HG02840 (cell line): Measurements from ENCODE around the gene GOLGA6B.
"Not testable (repeated sequence)": the region's sequence is repeated elsewhere in the genome, so short reads cannot be mapped to it uniquely, and the experiment has no call there.

Source experiments
- ATAC-seq: cut with Tn5 transposase; IDR thresholded peaks from one replicate; pipeline ENCODE4 v1.9.1; 2021; ENCODE audit warnings: mild to moderate bottlenecking, moderate library complexity, moderate number of reproducible peaks; ENCODE audit not compliant: unreplicated experiment, low FRiP score

The GOLGA6B gene, protein sequence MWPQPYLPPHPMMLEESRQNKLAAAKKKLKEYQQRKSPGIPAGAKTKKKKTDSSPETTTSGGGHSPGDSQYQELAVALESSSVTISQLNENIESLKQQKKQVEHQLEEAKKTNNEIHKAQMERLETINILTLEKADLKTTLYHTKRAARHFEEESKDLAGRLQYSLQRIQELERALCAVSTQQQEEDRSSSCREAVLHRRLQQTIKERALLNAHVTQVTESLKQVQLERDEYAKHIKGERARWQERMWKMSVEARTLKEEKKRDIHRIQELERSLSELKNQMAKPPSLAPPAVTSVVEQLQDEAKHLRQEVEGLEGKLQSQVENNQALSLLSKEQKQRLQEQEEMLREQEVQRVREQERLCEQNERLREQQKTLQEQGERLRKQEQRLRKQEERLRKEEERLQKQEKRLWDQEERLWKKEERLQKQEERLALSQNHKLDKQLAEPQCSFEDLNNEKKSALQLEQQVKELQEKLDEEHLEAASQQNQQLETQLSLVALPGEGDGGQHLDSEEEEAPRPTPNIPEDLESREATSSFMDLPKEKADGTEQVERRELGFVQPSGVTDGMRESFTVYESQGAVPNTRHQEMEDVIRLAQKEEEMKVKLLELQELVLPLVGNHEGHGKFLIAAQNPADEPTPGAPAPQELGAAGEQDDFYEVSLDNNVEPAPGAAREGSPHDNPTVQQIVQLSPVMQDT

DNA sequence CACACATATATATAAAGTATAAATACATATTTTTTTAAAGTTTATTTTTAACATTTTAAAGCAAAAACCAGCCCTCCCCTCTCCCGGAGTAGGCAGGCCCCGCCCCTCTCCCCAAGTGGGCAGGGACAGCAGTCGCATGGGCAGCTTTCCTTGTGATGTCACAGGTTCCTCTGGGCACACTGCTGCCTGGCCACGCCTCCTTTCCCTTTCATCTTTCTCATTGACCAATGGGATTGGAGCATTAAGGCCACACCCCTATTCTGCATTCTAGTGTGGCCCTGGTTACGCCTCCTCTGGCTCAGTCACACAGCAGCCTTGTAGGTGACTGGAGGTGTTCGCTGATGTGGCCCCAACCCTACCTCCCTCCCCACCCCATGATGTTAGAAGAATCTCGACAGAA, at the start of gene GOLGA6B:
GOLGA6B (plus strand) TSS at position 301 of the 400 bp plus-strand sequence; CDS start at position 342, 41 bp downstream.
- ATAC-seq, result not testable (repeated sequence)

DNA sequence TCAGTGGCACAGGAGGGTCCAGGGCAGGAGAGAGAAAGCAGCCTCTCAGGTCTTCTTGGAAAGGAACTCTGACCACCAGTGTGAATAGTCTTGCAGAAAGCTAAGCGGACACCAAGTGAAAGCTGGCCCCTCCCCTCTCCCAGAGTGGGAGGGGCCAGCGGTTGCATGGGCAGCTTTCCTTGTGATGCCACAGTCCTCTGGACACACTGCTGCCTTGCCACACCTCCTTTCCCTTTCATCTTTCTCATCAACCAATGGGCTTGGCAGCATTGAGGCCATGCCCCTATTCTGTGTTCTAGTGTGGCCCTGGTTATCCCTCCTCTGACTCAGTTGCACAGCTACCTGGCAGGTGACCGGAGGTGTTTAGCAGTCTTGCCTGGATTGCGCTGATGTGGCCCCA, 49.7 kb upstream of the GOLGA6B start:
- ATAC-seq, result no peak

DNA sequence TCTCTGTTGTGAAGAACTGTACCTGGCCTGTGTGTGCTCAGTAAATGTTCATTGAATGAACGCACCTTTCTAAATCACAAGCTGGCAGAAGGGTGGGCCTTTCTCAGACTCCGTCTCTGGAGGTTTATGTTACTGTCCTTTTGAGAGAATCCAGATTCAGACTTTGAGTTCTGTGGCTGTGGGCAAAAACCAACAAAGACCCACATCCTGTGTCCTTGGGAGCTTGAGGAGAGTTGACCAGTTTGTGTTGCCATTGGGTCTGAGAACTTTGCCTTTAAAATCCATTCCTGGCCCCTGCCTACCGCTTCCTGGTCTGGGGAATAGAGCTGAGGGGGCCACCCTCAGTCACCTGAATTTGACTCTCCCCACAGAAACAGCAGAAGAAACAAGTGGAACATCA, 46.4 kb upstream of the GOLGA6B start:
- not testable (repeated sequence) for ATAC-seq

DNA sequence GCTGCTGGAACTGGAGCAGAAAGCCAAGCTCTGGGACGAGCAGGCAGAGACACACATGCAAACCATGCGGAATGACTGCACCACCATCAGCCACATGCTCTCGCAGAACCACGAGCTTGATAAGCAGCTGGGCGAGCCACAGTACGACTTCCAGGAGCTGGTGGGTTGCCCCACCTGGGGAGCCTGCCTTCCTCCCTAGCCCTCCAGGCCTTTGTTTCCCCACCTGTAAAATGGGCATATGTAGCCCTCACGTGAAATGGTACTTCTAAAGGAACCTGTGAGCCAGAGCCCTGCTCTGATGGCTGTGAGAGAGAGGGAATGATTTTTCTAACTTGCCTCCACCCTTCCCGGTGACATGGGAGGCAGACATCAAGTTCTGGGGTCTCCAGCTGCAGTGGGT, 44.6 kb upstream of the GOLGA6B start:
- ATAC-seq, result no peak

DNA sequence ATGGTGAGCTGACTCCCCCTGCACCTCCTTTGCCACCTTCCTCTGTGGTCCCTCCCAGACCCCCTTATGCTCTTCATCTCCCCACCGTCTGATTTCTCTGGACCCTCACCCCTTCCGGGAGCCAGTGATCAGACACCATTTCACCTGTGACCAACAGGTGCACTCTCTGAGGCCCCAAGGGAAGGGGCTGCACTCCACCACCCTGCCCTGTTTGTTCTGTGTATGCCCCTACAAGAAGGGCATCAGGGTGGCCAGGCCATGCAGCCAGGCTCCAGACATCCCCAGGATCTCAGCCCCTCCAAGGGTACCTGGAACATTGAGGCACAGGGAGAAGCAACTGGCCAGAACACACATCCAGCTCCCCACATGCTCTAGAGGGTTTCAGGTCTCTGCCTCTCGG, 42.2 kb upstream of the GOLGA6B start:
- ATAC-seq, result not testable (repeated sequence)

DNA sequence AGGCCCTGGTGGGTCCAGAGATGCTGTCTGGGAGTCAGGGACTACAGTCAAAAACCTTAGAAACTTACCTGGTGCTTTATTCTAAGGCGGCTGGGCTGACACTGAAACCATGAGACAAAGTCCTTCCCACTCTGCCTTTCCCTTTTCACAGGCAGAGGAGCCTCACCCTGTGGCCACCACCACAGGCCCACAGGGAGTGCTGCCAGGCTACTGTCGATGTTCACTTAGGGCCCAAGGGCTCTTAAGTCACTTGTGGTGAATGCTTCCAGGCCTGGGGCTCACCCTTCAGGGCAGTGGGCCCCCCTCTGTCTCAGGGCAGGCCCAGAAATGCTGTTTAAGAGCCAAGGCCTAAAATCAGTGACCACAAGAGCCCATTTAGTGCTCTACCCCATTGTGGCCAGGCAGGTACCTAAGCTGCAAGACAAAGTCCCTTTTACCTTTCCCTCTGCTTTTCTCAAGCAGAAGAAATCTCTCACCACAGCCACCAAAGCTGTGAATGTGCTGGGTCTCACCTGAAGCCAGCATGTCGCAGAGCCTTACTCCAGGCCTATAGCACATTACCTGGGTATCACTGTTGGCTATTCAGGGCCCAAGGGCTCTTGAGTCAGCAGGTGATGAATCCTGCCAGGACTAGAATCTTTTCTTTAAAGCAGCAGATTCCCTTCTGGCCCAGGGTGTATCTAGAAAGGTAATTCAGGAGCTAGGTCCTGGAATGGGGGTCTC, 39.5 kb upstream of the GOLGA6B start:
- no peak for ATAC-seq

DNA sequence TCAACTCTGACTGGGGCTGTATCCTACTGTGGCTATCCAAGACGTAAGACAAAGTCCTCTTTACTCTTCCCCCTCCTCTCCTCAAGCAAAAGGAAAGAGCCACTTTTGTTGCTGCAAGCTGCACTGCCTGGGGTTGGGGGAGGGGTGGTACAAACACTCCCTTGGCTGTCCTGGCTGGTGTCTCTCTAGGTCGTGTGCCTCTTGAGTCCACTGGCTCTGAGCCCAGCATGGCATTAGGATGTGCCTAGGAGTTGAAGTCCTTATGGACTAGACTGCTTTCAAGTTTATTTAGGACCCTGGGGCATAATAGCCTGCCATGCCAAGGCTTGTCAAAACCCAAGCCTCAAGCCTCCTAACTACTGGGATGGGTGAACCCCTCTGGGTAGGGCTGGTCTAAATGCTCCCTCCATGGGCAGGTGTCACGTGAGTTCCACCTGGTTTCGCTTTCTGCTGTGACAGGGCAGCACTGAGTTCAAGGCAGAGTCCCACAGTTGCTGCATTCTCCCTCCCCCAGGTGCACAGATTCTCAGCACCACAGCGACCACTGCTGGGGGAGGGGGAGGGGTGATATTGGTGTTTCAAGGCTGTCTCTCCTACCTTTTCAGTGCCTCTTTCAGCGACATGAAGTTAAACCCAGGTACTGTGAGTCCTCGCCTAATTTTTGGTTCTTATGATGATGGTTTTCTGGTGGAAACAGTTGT, 38.8 kb upstream of the GOLGA6B start:
- not testable (repeated sequence) for ATAC-seq

DNA sequence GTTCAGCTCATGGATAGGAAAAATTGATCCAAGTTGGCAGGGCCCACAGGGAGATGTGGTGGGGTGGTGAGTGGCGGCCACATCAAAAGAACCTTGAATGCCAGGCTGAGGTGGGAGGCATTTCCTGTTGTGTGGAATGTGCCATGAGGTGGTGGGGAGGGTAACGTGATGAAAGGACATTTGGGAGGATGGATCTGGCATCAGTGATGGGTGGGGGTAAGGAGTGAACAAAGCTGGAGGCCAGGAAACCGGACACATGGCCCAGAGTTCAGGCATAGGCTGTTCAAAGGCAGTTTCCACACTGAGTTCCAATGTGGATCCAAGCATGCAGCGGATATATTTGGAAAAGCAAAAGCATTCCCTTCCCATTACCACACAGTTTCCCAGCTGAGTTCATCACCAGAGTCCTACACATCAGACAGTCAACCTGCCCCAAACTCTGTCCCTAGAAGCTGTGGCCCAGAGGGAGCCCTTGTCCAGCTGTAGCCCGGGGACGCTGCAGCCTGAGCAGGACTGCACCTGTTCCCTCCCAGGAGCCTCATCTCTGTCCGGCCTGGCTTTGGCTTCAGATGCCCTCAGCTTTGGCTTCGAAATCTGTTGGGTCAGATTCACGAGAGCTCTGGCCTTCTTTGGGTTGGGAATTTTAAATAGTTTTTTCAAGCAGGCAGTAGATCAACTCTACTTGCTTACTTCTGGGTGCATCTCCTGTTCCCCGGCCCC, 37.8 kb upstream of the GOLGA6B start:
- no peak for ATAC-seq

DNA sequence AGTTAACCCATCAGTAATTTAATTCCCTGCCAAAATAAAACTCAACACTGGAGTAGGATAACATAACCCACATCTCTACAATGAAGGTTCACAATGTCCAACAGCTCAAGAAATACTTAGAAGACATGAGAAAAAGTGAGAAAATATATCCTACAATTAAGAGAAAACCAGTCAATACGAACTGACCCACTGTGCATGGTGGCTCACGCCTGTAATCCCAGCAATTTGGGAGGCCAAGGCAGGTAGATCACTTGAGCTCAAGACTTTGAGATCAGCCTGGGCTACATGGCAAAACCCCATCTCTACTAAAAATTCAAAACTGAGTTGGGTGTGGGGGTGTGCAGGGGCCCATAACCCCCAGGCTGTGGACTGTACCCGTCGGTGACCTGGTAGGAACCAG, 30.6 kb upstream of the GOLGA6B start:
- ATAC-seq, result not testable (repeated sequence)

DNA sequence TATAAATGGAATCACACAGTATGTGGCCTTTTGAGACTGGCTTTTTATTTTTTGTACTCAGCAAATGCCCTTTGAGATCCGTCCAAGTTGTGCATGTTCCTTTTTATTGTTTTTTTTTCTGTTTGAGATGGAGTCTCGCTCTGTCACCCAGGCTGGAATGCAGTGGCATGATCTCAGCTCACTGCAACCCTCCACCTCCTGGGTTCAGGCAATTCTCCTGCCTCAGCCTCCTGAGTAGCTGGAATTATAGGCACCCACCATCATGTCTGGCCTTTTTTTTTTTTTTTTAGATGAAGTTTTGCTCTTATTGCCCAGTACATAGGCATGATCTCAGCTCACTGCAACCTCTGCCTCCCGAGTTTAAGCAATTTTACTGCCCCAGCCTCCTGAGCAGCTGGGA, 28.3 kb upstream of the GOLGA6B start:
- ATAC-seq, result not testable (repeated sequence)

DNA sequence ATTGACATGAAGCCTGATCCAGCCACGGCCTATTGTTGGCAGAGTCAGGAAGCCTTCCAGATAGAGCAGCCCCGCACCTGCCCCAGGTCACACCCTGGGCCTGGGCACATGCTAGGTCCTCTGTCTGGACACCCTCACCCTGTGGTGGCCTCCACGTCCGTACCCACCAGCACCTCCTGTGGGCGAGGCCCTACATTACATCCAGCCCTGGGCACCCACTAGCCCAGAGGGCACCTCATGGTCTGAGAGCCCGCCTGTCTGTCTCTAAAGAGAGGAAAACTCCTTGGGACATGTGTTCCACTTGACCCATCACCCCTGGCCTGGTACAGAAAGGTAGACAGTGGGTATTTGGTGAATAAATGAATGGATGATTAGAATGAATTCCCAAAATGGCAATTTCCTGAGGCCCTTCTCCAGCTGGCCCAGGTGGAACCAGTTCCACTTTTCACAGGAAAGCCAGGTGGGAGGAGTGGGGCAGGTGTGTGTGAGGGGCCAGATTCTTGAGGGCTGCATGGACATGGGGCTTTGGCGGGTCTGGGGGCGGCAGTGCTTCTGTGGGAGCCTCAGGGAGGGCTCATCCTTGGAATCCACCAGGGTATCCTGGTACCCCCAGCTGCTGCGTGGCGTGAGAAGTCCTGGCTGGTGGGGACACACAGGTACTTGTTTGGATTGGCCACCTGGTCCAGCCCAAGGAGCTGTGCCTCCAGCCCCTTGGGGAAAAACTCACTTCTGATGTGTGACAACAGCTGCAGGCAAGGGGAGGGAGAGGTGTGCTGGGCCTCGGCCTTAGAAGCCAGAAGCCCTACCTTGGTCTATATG, 26.0 kb upstream of the GOLGA6B start:
- ATAC-seq, result not testable (repeated sequence)

DNA sequence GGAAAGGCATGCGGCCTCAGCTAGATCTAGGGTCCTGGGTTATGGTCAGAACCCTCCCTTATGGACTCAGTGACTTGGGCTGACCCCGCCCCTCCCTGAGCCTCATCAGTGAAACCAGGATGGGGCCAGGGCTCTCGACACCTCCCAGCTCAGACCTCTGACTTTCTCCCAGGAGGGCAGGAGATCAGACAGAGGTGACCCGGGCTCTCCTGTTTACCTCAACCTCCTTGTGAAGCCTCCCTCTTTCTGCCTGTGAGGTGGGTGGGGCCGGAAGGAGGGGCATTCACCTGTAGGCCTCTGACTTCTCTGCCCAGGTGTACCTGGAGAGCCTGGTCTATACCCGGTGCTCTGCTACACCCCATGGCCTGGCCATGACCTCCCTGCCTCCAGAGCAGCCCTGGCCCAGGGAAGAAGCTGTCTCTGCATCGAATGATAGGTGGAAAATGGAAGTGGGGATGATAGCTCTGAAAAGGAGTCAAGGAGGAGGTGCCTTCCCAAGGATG, 25.4 kb upstream of the GOLGA6B start:
- ATAC-seq, result not testable (repeated sequence)

DNA sequence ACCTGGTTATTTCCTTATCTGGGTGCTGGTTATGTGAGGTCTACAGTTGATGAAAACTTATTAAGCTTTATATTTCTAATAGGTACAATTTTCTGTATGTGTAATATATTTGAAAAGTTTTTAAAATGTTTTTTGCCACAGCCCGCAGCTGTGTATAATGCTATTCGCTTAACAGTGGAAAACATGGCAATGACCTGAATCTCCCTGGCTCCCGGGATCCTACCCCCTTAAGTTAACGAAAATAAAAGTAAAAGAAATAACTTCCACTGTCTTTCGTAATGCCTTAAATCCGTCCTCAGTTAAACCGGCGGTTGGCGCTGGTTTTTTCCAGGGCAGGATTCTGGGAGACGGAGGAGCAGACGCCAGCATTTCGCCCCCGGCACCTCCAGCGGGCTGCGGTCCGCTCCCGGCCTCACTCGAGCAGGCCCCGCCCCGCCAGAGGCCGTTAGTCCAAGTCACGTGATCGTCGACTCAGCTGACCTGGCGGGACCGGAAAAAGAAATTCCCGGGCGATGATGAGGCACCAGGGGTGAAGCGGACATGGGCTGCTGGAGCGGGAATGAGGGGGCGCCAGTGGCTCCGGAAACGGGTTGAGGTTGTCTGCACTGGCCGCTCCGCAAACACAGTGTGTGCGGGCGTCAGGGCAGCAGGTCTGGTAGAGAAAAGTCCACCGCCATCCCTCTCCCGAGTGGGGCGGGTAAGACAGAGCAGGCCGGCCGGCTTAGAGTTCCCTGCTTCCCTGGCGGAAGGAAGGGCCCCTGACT, 17.8 kb upstream of the GOLGA6B start:
- not testable (repeated sequence) for ATAC-seq

DNA sequence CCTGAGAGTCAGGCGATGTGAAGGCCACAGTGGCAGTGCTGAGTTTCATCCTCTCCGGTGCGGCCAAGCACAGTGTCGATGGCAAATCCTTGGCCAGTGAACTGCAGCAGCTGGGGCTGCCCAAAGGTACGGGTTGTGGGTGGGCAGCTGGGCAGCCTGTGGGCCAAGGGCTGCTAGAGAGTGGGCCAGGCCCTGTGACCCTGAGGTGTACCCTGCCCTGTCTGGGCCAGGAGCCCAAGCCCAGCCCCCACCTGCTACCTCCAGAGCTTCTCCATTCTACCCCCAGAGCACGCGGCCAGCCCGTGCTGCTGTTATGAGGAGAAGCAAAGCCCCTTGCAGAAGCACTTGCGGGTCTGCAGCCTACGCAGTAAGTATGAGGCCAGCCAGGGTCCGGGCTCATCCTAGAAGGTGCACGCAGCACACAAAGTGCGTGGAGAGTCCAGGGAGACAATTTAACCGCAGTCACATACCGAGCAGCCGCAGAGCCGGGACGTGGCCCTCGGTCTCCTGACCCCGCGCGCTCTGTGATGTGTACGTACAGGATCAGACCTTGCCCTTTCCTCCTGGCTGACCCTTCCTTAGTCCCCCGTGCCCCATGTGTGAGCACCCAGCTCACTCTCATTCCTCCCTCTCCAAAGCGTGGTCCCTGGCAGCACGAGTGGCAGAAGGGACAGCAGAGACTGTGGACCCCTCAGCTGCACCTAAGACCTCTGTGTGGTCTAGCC, 14.6 kb upstream of the GOLGA6B start:
- ATAC-seq, result not testable (repeated sequence)

DNA sequence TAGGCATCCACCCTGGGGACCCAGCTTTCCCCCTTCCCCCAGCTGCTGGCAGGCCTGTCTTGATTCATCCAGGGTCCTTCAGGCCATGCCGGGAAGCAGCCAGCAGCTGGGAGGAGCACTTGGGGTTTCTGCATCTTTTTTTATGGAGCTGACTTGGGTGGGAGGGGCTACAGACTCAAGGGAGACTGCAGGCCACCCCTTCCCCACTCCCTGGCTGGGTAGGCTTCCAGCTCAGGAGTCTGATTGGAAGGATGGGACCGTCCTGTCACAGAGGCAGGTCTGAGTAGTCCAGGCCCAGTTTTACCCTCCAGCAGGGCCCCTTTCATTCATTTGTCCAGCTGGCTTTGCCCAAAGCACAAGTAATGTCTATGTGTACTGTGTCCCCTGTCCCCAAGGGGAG, 12.2 kb upstream of the GOLGA6B start:
- ATAC-seq, result not testable (repeated sequence)

DNA sequence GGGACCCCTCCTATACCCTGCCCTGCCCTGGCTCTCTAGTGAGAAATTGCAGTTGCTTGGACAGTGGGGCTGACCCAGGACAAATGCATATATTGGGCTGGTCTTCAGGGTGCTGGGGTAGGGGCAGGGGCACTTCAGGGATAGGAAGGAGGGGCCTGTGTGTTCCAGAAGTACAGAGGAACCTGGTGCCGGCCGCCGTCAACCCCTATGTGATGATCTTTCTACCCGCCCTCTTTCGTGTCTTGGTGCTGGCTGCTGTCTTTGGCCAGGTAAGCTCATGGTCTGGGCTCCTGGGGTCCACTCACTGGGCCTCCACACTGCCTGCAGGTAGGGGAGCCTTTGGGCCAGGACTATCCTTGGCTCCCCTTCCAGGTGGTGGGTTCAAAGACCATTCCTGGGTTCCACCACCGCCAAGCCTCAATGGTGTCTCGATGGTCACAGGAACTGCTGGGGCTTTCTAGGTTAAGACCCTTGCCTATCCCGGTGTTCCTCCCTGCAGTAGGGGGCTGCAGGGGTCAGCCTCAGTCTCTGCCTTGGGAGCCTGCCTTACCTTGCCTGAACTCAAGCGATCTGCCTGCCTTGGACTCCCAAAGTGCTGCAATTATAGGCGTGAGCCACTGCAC, 5.8 kb upstream of the GOLGA6B start:
- ATAC-seq, result not testable (repeated sequence)

DNA sequence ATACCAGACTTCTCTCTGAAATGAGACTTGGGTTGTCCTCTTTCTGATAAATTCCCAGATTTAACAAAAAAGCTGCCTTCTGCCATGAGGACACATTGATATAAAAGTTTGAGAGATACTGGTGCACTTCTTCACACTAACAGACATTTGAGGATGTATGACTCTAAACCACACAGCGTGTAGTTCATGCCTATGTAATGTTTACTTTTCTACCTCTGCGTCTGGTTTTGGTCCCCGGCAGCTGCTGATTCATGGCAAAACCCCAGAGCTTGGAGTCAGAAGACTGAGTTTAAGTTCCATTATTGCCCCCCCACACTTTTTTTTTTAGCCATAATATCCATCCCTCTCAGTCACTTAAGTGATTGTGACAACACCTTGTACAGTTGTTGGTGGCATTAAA, 1.5 kb downstream of the GOLGA6B start:
- not testable (repeated sequence) for ATAC-seq
